Activated B cell treated with CpG ODN at 0.5 μM for 24 hours (primary cell): ENCODE measurements around the gene ADGRG3. TPM values are rescaled to one million over a fixed set of nuclear protein-coding genes. Genes with fewer than 3 reads are reported as not detected.

ENCODE experiments used
- ATAC-seq: fragments of 200-7000 bp; cut with Tn5 transposase; one replicate; pipeline ENCODE4 v1.10.0; 2021; ENCODE audit warnings: low read depth, mild to moderate bottlenecking, moderate library complexity
- CTCF ChIA-PET: fragments of 350-600 bp; sonication (Branson Sonifier 250); formaldehyde crosslinking; loops from one replicate; lab custom pipeline; 2021; ENCODE audit warnings: antibody characterized with exemption; lab: Charles Lee
- POLR2A ChIA-PET: fragments of 350-600 bp; sonication (Branson Sonifier 250); formaldehyde crosslinking; loops from one replicate; lab custom pipeline; 2021; ENCODE audit warnings: antibody characterized with exemption; lab: Charles Lee
- DNase-seq: peaks from one replicate; pipeline ENCODE4 v3.0.0; 2022
- H3K27ac Mint-ChIP-seq: one replicate; pipeline ENCODE4 v1.8.0; 2020; ENCODE audit warnings: mixed read lengths
- H3K27me3 Mint-ChIP-seq: one replicate; pipeline ENCODE4 v1.8.0; 2021; ENCODE audit warnings: mixed read lengths
- H3K36me3 Mint-ChIP-seq: one replicate; pipeline ENCODE4 v1.8.0; 2021; ENCODE audit warnings: low read depth, mixed read lengths
- H3K4me1 Mint-ChIP-seq: one replicate; pipeline ENCODE4 v1.8.0; 2021; ENCODE audit warnings: mixed read lengths
- H3K4me3 Mint-ChIP-seq: one replicate; pipeline ENCODE4 v1.8.0; 2020; ENCODE audit warnings: mild to moderate bottlenecking, mixed read lengths
- H3K9me3 Mint-ChIP-seq: one replicate; pipeline ENCODE4 v1.8.0; 2020; ENCODE audit warnings: mixed read lengths
- intact Hi-C: fragments of 100-400 bp; cut with micrococcal nuclease; formaldehyde crosslinking; loops from one replicate; pipeline ENCODE4 v1.15.1; 2024
- total RNA-seq: library from RNA; stranded (reverse); gene quantifications from 2 replicates; pipeline ENCODE4 v1.2.3, GENCODE V29; 2022
- TF ChIP-seq, protein P1 (sequence below): fragments of 200-600 bp; IDR thresholded peaks from one replicate; pipeline ENCODE4 v1.8.0; 2022; ENCODE audit warnings: antibody characterized with exemption, mild to moderate bottlenecking

The ADGRG3 gene
- total RNA-seq, 1 donor from 2014 or later, result not detected

DNA sequence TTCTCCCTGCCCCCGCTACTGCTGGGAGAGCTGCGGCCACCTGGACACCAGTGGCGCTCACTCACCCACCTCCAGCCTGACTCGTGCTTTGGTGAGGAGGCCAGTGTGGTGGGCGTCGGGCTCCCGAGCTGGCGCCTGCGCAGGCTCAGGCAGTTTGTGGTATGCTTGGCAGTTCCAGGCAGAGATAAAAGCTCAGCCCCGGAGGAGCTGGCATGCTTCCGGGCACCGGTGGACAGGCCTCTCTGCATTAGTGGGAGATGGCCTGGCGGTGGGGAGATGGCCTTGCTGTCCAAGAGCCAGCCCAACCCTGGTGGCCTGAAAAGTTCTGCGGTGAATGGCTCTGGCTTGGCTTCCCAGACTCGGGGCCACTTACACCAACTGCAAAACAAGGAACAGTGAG lies 35.5 kb upstream of the ADGRG3 start:
- Mint-ChIP-seq H3K36me3 (no peaks in the 10 kb centered on the region), H3K4me3 (no peak overlapping the region), H3K27ac (no peak overlapping the region), H3K27me3 (peaks cover 33% of the 10 kb centered on the region), H3K9me3 (no peaks in the 10 kb centered on the region), H3K4me1 (peaks cover 4% of the 10 kb centered on the region)
- TF ChIP-seq, protein P1, sequence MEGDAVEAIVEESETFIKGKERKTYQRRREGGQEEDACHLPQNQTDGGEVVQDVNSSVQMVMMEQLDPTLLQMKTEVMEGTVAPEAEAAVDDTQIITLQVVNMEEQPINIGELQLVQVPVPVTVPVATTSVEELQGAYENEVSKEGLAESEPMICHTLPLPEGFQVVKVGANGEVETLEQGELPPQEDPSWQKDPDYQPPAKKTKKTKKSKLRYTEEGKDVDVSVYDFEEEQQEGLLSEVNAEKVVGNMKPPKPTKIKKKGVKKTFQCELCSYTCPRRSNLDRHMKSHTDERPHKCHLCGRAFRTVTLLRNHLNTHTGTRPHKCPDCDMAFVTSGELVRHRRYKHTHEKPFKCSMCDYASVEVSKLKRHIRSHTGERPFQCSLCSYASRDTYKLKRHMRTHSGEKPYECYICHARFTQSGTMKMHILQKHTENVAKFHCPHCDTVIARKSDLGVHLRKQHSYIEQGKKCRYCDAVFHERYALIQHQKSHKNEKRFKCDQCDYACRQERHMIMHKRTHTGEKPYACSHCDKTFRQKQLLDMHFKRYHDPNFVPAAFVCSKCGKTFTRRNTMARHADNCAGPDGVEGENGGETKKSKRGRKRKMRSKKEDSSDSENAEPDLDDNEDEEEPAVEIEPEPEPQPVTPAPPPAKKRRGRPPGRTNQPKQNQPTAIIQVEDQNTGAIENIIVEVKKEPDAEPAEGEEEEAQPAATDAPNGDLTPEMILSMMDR, result no peak
- ChIA-PET POLR2A (no interaction called here), CTCF (no interaction called here)
- DNase-seq, result no peak
- intact Hi-C loops, result no loop called here
- ATAC-seq, result no peak

DNA sequence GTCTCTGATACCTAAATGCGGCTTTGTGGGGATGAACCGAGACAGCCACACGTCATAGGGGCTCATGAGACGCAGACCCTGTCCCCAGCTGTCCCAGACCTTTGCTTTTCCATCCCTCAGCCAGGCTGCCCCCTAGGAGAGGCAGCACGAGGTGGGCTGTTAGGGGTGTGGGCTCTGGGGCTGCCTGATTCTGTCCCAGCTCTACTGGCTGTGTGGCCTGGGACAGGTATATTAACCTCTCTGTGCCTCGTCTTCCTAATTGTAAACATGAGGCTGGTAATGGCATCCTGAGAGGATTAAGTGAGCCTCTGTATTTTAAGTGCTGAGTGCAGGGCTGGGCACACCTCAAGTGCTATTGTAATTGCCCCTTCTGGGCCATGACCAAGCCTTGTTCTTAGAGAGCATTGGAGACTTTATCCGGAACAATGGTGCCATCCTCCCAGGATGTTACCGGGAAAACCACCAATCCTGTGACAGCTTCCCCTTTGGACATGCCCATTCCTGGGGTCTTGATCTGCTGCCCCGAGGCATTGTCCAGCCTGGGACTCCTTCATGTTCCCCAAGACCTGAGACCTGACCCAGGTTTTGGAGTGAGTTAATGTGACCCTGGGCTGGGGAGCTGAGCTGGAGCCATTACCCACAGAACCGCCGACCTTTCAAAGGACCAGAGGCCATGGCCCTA lies 34.6 kb upstream of the ADGRG3 start:
- no peak overlapping the region for H3K27ac Mint-ChIP-seq
- no peak overlapping the region for H3K4me3 Mint-ChIP-seq
- H3K4me1 Mint-ChIP-seq, result peaks cover 1% of the 10 kb centered on the region
- no peaks in the 10 kb centered on the region for H3K36me3 Mint-ChIP-seq
- H3K27me3 Mint-ChIP-seq, result peaks cover 38% of the 10 kb centered on the region
- H3K9me3 Mint-ChIP-seq, result no peaks in the 10 kb centered on the region
- no peak for ATAC-seq
- DNase-seq, result no peak
- CTCF ChIA-PET, result no interaction called here
- POLR2A ChIA-PET, result no interaction called here
- TF ChIP-seq, protein P1, result no peak
- intact Hi-C loops, result no loop called here

DNA sequence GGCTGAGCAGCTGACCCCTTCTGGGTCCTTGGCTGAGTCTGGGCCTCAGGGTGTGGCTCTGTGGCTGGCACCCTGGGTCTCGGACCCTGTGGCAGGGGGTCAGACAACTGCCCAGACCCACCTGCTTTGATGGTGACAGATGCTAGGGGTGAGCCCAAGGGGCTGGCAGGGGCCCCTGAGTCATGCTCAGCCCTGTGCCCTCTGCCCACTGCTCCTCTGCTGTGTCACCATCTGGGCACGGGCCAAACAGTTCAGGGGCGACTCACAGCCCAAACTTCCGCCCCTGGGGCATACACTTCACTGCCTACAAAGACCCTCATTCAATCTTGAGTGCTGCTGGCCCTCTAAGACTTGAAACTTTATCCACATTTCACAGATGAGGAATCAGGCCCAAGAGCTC lies 33.9 kb upstream of the ADGRG3 start:
- CTCF ChIA-PET, result interaction anchor here (2.0 kb wide), 1 partner anchor 14 kb away, joined by 5 read pairs; no protein-coding TSS in a partner anchor

DNA sequence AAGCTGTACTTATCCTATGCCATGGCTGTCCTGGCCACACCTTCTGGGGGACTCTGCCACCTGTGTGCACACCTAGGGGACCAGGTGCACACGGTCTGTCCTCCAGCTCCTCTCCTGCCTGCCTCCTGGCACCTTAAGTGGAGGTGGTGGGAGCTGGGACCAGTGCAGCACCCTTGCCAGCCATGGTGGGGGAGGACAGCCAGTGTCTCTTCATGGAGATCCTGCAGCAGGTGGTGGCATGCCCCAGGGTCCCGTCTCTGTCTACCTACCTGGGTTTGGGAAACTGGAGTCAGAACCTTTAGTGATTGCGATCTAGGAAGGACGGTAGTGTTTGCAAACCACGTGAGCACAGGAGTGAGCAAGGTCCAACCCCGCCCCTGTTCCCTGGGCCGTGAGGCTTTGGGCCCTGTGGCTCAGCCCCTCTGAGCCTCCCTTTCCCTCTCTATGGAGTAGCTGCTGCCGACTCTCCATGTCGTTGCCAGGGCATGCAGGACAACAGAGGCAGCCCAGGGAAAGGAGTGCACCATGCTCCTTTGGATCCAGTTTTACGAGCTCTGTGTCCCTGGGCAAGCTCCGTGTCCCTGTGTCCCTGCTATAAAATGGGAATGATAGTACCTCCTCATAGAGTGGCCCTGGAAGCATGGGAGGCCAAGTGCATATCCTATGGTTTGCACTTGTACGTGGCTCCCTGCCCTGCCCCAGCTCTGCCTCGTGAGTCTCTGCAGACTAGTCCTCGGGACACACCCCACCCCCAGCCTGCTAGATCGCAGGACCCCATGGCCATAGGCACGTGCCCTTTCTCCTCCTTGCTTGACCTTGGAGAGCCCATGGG lies 32.6 kb upstream of the ADGRG3 start:
- ChIA-PET CTCF (interaction anchor here (0.6 to 2.0 kb wide), 2 partner anchors 13 to 816 kb away, joined by 3 to 5 read pairs; no protein-coding TSS in a partner anchor), POLR2A (interaction anchor here (1.0 kb wide), 1 partner anchor 100 kb away, joined by 3 read pairs; no protein-coding TSS in a partner anchor)
- Mint-ChIP-seq H3K27me3 (peaks cover 27% of the 10 kb centered on the region), H3K27ac (no peak overlapping the region), H3K4me1 (peaks cover 3% of the 10 kb centered on the region), H3K9me3 (no peaks in the 10 kb centered on the region), H3K4me3 (no peak overlapping the region), H3K36me3 (no peaks in the 10 kb centered on the region)
- TF ChIP-seq, protein P1, result no peak
- intact Hi-C loops, result no loop called here
- no peak for DNase-seq
- ATAC-seq, result no peak

More for the DNA sequence above, 33.9 kb upstream of the ADGRG3 start:
- H3K4me1 Mint-ChIP-seq, result peaks cover 2% of the 10 kb centered on the region
- no peak overlapping the region for H3K4me3 Mint-ChIP-seq
- intact Hi-C loops, result no loop called here
- POLR2A ChIA-PET, result interaction anchor here (1.0 kb wide), 1 partner anchor 101 kb away, joined by 3 read pairs; no protein-coding TSS in a partner anchor
- no peaks in the 10 kb centered on the region for H3K9me3 Mint-ChIP-seq
- DNase-seq, result no peak
- no peak for ATAC-seq
- TF ChIP-seq, protein P1, result no peak
- peaks cover 31% of the 10 kb centered on the region for H3K27me3 Mint-ChIP-seq
- no peaks in the 10 kb centered on the region for H3K36me3 Mint-ChIP-seq
- no peak overlapping the region for H3K27ac Mint-ChIP-seq

GRCh38 chr16:57636184-57636583 lies 31.9 kb upstream of the ADGRG3 start:
- ChIA-PET POLR2A (no interaction called here), CTCF (interaction anchor here (2.0 kb wide), 1 partner anchor 12 kb away, joined by 5 read pairs; no protein-coding TSS in a partner anchor)
- H3K27me3 Mint-ChIP-seq, result peaks cover 23% of the 10 kb centered on the region
- no peaks in the 10 kb centered on the region for H3K9me3 Mint-ChIP-seq
- intact Hi-C loops, result no loop called here
- no peaks in the 10 kb centered on the region for H3K36me3 Mint-ChIP-seq
- TF ChIP-seq, protein P1, result no peak
- DNase-seq (no peak), ATAC-seq (no peak)
- peaks cover 3% of the 10 kb centered on the region for H3K4me1 Mint-ChIP-seq
- no peak overlapping the region for H3K4me3 Mint-ChIP-seq
- no peak overlapping the region for H3K27ac Mint-ChIP-seq
